Activated effector memory CD4-positive, alpha-beta T cell treated with Interleukin-2 at 50 U/mL for 16 hours (primary cell): ENCODE data around the gene ADGRD1.
"Not testable (repeated sequence)": the region's sequence is repeated elsewhere in the genome, so short reads cannot be mapped to it uniquely, and the experiment has no call there.

Source experiments
- DNase-seq: peaks from one replicate; pipeline ENCODE4 v3.0.0-alpha.2; 2020

The ADGRD1 gene

DNA sequence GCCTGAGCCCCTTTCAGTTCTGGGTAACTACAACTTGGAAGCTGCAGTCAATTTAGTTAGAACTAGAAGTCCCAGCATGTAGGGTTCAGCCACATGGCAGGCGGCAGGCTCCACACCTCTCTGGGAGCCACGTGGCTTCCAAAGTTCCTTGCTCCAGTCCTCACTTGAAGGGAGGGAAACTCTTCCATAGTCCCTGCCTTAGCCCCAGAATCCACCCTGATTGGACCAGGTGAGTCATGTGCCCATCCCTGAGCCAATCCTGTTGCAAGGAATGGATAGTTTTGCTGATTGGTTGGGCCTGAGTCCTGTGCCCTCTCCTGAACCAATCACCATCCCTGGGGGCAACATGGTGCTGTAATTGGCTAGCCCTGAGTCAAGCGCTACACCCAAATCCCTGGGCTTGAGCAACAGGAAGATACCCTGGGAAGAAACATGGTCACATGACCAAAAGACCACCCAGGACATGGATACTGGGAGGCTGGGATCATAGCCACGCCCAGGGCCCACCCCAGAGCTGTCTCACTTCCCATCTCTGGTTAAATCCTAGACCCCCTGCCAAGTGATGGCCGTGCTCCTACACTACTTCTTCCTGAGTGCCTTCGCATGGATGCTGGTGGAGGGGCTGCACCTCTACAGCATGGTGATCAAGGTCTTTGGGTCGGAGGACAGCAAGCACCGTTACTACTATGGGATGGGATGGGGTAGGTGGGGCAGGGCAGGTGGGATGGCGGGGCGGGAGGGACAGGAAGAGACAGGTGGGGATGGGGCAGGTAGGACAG lies 154.7 kb downstream of the ADGRD1 start:
- no peak for DNase-seq

GRCh38 chr12:131111446-131111845 lies 157.7 kb downstream of the ADGRD1 start:
- DNase-seq, result no peak

GRCh38 chr12:131112021-131112420 lies 158.3 kb downstream of the ADGRD1 start:
- DNase-seq, result no peak

GRCh38 chr12:131112700-131113290 lies 159.1 kb downstream of the ADGRD1 start:
- no peak for DNase-seq

DNA sequence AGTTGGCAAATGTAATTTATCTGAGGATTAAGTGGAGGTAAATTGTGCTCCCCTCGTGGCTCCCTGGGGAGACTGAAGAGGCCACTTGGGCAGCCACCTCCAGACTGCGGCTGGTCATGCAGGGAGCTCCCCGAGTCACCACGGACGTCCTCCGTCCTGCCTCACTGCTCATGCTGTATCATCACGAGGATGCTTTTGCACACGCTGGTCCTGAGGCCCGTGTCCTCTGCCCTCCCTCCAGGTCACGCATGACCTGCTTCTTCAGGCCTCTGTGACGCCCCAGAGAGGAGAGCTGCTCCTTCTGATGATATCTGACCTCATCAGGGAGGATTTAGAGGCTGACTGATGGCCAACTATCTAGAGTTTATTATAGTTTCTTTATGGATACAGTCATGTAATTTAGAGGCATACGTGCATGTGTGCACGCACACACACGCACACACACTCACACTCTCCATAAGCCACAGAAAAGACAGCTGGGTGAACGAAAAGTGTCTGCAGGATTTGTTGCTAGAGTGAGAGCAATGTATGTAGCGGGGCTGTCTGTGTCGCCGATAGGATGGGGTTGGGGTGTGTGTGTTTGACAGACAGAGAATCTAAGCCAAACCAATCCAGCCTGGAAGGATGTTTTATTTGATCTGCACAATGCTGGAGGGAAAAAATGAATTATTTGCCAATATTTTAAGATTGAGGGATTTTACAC lies 160.0 kb downstream of the ADGRD1 start:
- DNase-seq, result no peak

GRCh38 chr12:131114271-131114670 lies 160.6 kb downstream of the ADGRD1 start:
- DNase-seq, result no peak

GRCh38 chr12:131114942-131115584 lies 161.4 kb downstream of the ADGRD1 start:
- no peak for DNase-seq

GRCh38 chr12:131115766-131116467 lies 162.2 kb downstream of the ADGRD1 start:
- no peak for DNase-seq

DNA sequence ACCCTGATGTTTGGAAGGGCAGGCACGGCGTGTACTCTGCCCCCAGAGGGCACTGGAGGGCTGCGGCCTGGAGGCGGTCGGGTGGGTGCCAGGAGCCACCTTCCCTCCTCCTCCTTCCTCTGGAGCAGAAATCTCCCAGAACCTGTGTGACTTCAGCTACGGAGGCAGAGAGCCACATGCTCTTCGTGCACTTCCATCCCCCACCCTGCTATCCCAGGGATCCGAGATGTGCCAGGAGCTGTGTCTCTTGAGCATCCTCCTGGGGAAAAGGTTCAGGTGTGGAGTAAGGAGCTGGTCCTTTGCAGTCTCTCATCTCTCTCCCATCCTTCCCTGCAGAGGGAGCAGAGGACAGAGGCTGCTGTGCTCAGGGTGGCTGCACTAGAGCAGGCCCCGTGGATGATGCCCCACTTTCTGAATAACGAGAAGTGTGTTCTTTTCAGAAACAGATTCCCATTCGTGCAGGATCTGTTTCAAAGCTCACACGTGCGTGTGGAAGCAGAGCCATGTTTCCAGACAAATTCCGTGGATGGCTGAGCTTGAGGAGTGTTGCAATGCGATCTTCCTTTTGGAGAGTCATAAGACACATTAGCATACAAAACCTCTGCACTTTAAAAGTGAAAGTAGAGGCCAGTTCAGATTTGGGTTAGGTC lies 162.9 kb downstream of the ADGRD1 start:
- no peak for DNase-seq

- DNase-seq, result no peak
Observed at GRCh38 chr12:131117438-131118245, 163.9 kb downstream of the ADGRD1 start.

DNA sequence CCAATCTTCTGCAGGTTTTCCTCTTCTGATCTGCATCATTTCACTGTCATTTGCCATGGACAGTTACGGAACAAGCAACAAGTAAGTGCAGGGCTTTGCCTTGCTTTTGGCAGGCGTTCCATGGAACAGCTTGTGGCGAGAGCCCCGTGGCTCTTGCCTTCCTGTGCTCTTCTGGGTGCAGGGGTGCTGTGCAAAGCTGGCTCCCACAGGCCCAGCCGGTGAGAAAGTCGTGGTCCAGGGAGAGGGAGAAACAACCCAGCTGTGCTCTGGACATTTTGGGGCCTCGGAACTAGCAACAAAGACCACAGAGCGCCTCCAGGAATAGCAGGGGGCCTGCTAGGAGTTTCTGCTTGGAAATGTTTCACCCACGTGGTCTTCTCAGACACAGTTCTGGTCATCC lies 164.7 kb downstream of the ADGRD1 start:
- DNase-seq, result no peak

DNA sequence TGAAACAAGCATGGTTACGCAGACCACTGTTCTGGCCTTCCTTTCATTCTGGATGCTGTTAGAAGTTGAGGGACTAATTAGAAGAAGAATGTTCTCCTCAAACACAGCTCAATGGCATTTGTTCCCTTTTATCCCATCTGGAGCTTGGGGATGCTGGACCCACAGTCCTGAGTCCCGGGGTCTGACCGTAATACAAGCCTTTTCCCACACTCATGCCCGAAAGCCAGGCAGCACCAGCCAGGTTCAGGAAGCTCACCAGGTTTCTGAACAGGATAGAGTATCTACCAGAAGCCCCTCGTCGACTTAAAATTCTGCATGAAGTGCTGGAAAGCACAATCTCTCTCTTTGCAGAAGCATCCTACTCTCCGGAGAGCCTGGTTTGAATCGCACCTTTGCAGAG lies 165.6 kb downstream of the ADGRD1 start:
- not testable (repeated sequence) for DNase-seq

- DNase-seq, result no peak
Observed at GRCh38 chr12:131119936-131120335, 166.2 kb downstream of the ADGRD1 start.

DNA sequence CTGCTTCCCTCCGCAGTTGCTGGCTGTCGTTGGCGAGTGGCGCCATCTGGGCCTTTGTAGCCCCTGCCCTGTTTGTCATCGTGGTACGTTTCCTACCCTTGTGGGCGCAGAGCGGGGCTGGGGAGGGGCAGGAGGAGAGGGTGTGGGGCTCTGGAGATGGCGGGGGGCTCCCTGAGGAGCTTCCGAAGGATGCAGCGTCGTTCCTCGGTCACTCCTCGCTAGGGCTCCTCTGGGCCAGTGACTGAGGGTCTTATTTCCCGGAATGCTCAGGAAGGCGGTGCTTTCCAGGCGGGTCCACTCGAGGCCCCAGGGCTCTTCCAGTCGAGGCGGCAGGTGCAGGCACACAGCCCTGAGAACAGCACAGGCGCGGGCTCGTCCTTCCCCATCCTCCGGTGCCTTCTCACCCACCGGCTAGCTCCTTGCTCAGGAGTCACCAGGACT lies 167.1 kb downstream of the ADGRD1 start:
- no peak for DNase-seq

GRCh38 chr12:131121705-131122405 lies 168.1 kb downstream of the ADGRD1 start:
- DNase-seq, result no peak

DNA sequence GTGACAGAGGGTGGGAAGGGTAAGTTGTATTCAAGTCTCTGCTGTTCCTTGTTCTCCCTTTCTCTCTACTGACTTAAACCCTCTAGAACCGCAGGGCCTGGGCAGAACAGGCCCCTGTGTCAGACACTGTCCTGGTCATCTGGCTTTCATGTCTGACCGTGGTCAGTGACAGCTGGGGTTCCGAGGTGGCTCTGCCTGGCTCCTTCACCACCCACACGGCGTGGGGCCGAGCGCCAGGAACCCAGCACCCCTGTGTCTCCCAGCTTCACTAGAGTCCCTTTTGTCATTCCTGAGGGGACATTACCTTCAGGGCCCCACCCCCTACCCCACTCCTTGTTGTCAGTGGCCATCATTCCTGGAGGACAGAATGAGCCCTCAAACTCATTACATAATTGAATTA lies 168.9 kb downstream of the ADGRD1 start:
- DNase-seq, result no peak

DNA sequence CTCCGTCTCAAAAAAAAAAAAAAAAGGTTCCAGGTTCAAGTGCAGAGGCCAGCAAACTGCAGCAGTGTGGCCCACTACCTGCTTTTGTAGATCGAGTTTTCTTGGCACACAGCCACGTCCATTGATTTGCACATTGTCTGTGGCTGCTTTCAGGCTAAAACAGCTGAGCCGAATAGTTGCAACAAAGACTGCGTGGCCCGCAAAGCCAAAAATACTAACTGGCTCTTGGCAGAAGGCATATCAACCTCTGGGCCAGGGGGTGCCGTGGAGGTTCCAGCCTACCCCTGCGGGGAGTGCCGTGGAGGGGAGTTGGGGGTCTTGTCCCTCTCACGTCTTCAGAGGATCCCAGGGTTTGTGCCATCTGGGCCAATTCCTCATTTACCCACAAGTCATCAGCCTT lies 170.1 kb downstream of the ADGRD1 start:
- DNase-seq, result no peak

DNA sequence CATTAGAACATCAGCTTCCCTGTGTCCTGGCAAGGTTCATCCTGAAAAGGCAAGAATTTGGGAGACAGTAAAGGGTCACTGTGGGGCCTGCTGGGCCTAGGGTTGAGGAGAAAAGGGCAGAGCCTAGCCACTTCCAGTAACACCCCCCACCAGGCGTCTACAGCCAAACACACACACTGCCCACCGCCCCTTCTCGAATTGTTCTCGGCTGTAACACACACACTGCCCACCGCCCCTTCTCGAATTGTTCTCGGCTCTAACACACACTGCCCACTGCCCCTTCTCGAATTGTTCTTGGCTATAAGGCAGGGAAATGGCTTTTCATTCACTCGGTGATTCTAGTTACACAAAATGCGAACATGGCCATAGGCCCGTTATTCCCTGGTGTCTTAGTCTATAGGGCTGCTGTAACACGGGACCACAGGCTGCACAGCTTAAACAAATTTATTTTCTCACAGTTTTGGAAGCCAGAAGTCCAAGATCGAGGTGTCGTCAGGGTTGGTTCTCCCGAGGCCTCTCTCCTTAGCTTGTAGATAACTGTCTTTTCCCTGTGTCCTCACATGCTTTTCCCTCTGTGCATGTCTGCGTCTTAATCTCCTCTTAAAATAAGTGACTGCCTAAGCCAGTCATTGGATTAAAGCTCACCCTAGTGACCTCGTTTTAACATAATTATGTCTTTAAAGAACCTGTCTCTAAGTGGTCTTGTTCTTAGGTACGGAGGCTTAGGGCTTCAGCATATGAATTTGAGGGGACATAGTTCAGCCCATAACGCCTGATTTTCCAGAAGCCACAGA lies 171.0 kb downstream of the ADGRD1 start:
- no peak for DNase-seq

DNA sequence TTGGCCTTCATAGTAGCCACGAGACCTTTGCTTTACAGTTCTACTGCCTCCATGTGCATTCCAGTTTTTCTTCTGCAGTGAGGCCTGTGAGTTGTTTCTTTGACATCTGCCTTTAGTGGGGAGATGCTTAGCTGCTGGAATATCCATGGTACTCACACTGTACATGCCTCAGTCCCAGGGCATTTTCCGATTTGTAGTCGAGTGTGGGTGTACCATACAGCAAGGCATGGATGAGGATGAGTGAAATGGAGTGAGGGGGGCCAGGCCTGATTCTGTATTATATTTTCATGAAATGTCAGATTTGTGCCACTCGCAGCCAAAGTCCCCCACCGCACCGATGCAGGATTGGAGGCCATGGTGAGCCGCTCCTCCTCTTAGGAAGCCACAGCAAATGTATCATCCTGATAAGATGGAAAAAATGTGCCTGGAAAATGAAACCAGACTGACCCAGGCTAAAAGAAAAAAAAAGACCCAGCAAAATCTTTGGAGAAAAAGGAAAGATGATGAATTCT lies 173.0 kb downstream of the ADGRD1 start:
- DNase-seq, result no peak

- DNase-seq, result no peak
Observed at GRCh38 chr12:131128556-131128955, 174.8 kb downstream of the ADGRD1 start.
